ENCODE data around the gene HOXD11. TPM values are rescaled to one million over a fixed set of nuclear protein-coding genes. Genes with fewer than 3 reads are reported as not detected.

Gene HOXD11
- total and polyA plus RNA-seq, 11 donors, result not detected

DNA sequence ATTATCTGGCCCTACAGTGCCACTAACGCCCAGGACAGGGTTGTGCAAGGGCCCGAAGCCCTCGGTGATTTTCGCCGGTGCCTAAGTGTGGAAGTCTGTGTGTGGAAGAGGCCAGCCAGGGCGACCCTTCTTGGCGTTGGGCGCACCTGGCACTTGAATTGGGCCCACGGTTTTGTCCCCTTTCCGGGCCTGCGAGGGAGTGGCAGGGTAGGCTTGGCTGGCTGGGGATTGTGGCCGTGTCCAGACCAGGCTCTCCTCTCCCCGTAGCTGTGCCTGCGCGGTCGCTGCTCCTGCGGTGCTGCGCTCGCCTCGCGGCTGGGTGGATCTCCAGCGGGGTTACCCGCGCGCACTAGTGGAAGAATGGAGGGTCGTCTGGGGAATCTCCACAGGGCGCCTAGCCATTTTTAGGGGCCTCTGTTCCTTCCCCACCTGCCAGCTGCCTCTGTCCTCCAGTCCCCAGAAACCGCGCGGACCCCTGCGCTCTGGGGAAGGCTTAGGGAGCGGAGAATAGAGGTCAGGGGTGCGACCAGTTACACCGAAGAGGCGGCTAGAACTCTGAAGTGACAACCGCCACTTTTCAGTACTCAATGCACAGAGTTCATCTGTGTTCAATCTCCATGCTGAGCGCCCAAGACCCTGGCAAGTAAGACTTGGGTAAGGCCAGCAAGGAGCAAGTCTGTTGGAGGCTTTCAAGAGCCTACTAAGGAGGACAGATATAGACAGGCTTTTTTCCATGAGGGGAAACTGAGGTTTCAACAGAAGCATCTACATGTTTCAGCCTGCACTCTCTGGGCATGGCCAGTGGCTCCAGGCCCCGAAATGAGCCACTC, 39.3 kb upstream of the HOXD11 start:
- DNase-seq, result no peak
- Histone ChIP-seq H3K4me3 (peak overlapping the region in 9 of 12 donors; percentile 13 to 43 (median 29)), H3K9me3 (no peaks in the 10 kb centered on the region), H3K36me3 (no peaks in the 10 kb centered on the region), H3K4me1 (peaks cover 0 to 28% (median 7%) of the 10 kb centered on the region in 12 donors), H3K27me3 (peaks cover 56 to 100% (median 74%) of the 10 kb centered on the region in 9 donors), H3K27ac (no peak overlapping the region)
- no peak for TF ChIP-seq POLR2A (IDR thresholded peaks at IDR 0.05)
- TF ChIP-seq, protein P1, sequence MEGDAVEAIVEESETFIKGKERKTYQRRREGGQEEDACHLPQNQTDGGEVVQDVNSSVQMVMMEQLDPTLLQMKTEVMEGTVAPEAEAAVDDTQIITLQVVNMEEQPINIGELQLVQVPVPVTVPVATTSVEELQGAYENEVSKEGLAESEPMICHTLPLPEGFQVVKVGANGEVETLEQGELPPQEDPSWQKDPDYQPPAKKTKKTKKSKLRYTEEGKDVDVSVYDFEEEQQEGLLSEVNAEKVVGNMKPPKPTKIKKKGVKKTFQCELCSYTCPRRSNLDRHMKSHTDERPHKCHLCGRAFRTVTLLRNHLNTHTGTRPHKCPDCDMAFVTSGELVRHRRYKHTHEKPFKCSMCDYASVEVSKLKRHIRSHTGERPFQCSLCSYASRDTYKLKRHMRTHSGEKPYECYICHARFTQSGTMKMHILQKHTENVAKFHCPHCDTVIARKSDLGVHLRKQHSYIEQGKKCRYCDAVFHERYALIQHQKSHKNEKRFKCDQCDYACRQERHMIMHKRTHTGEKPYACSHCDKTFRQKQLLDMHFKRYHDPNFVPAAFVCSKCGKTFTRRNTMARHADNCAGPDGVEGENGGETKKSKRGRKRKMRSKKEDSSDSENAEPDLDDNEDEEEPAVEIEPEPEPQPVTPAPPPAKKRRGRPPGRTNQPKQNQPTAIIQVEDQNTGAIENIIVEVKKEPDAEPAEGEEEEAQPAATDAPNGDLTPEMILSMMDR (IDR thresholded peaks at IDR 0.05), result no peak
- intact Hi-C loops (cut with DNase I), result no loop called here
- WGBS, 4 donors, result 19 to 32% (median 23%) methylated on average over 14 to 38 of the region's 38 CpGs
- peak in 3 of 4 donors; percentile 40 to 62 (median 58) for ATAC-seq

DNA sequence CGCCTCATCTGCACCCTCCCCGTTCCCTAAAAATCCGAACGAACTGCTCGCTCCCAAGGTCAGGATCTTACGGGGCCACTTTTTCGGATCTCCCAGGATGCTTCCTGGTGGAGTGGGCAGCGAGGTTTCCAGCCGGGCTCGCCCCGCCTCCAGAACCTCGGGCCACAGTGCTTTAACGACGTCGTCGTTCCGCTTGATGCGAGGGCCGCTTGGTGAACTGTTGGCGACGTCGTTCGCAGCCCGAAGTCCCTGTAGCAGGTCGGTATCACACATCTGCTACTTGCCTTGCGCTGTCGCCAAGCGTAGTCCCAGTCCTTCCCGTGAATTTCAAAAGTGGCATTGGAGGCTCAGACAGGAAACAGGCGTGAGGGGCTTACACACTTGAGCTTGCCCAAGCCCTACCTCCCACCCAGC, 38.7 kb upstream of the HOXD11 start:
- ATAC-seq, result no peak
- peaks cover 0 to 35% (median 7%) of the 10 kb centered on the region in 12 donors for H3K4me1 ChIP-seq
- intact Hi-C loops (cut with DNase I), result no loop called here
- TF ChIP-seq, protein P1 (IDR thresholded peaks at IDR 0.05), result no peak
- no peak for TF ChIP-seq POLR2A (IDR thresholded peaks at IDR 0.05)
- peak overlapping the region in 1 of 12 donors; percentile 1 for H3K4me3 ChIP-seq
- H3K27ac ChIP-seq, result no peak overlapping the region
- no peaks in the 10 kb centered on the region for H3K9me3 ChIP-seq
- no peaks in the 10 kb centered on the region for H3K36me3 ChIP-seq
- peaks cover 62 to 100% (median 80%) of the 10 kb centered on the region in 9 donors for H3K27me3 ChIP-seq
- 10 to 15% (median 13%) methylated on average over 24 to 30 of the region's 30 CpGs for WGBS, 4 donors
- DNase-seq, result no peak

DNA sequence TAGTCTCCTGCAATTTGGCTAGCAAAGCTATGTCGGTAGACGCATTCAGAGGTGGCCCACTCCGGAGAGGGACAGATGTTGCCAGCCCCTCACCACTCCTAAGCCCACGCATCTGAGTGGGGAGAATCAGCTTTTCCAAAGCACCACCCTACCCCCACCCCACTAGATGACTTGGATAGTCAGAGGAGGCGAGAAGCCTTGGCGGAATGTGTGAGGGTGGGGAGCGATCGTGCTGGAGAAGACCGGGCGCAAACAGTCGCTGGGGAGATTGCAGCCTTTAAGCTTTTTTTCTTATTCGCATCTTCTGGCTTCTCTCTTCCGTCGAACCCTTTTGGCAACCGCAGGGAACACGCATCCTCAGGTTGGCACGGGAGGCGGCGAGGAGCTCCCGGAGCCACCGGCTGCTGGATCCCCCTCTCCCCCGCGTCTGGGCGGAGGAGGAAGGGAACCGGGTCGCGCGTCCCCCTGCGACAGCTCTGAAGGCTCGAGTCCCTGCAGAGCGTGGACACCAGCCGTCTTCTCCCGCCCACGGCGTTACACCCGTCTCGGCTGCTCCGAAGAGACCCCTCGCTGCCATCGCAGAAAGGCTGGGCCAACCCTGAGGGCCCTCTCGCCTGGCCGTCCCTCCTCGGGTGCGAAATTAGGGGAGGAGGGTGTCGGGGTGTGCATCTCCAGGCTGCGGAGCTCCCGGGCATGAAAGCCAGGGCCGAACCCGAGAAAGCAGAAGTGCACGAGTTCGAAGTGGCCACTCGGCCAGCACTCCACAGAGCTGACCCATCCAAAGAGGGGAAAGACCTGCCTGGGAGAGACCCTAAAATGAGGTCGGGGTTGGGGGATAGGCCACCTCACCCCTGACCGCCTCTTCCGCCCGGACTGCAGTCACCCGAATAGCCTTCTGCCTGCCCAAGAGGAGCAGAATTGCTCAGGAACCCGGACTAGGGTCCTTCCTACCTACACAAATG, 35.5 kb upstream of the HOXD11 start:
- WGBS, 4 donors, result 14 to 20% (median 17%) methylated on average over 24 to 58 of the region's 58 CpGs
- no peak for DNase-seq
- TF ChIP-seq, protein P1 (IDR thresholded peaks at IDR 0.05), result no peak
- no peak for TF ChIP-seq POLR2A (IDR thresholded peaks at IDR 0.05)
- no peak overlapping the region for H3K4me3 ChIP-seq
- no peak overlapping the region for H3K27ac ChIP-seq
- H3K27me3 ChIP-seq, result peaks cover 80 to 100% (median 99%) of the 10 kb centered on the region in 9 donors
- H3K36me3 ChIP-seq, result no peaks in the 10 kb centered on the region
- H3K4me1 ChIP-seq, result peaks cover 0 to 35% (median 7%) of the 10 kb centered on the region in 12 donors
- no peak for ATAC-seq
- intact Hi-C loops (cut with DNase I), result loop anchor here in 1 of 10 donors (10.0 kb wide), 1 partner anchor 67 kb away; the partner anchor contains the start of gene LNPK
- H3K9me3 ChIP-seq, result no peaks in the 10 kb centered on the region

All from heart left ventricle (tissue), 16 donors.